GM19467 (cell line): ENCODE data around the gene BCL2L15.

Experiments
- ATAC-seq: cut with Tn5 transposase; IDR thresholded peaks from one replicate; pipeline ENCODE4 v1.9.1; 2021; ENCODE audit warnings: mild to moderate bottlenecking, moderate library complexity; ENCODE audit not compliant: unreplicated experiment

Gene BCL2L15

DNA sequence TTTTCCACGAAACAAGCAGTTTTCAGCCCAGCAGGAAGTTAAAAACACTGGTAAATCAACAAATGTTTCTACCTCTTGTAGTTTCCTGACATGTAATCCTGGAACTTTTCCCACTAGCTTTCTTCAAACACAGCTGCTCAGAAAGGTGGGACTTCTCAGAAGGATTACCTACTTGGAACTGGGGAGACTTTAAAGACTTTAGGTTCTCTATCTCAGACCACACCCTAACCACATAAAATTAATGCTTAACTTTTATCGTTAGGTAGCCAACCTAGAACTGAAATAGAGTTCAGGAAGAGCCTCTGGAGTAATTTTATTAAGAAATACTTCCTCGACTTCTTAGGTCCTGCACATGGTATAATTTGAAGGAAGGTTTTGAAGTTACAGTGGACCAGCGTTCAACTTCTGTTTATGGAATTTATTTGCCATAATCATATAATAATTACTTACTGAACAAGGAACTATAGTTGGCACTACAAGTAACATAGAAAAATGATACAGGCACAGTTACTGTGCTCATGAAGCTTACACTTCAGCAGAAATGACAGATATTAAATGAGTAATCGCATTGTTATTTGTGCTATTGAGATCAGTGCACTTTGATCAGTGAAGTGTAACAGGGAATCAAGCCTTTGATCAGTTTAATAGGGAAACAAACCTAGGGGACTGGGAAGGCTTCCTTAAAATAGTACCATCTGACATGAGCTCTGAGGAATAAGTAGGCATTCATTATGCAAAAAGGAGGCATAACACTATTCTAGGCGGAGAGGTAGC is at the start of gene BCL2L15:
Gene BCL2L15 (minus strand): TSS at position 180 of the 774 bp plus-strand sequence. CDS start 206 bp downstream, outside the sequence.
- ATAC-seq, result no peak

DNA sequence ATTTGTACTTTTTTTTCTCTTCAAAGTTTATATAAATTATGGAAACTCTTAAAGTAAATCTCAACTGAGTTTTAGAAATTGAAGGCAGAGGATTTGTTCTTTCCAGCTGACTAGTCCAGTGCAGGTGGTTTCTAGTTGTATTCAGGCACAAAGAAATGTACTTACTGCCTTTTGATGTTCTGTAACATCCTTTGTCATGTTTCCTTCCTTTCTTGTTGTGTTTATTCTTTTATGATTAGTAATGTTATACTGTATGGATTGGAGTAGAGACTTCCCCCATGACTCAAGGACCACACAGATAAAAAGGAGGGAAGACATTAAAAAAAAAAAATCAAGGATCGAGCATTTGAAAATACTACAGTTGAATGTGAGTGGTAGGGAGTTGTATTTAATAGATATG is 49.8 kb upstream of the BCL2L15 start:
- no peak for ATAC-seq

DNA sequence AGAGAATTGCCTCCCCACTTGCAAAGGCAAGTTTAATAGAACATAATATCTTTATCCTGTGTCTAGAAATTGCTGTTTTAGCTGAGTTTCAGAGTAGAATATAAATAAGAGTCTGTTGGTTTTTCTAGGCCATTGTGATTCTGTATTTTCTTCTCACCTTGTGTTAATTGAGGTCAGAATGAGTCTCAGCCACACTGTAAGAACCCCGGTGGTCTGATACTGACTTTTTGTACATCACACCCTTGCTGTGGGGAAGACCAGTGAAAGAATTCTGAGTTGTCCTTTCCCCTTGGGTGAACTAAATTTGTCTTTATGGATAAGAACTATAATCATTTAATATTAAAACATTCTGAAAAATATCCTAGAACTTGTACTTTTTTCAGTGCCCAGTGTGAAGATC is 48.6 kb upstream of the BCL2L15 start:
- no peak for ATAC-seq

DNA sequence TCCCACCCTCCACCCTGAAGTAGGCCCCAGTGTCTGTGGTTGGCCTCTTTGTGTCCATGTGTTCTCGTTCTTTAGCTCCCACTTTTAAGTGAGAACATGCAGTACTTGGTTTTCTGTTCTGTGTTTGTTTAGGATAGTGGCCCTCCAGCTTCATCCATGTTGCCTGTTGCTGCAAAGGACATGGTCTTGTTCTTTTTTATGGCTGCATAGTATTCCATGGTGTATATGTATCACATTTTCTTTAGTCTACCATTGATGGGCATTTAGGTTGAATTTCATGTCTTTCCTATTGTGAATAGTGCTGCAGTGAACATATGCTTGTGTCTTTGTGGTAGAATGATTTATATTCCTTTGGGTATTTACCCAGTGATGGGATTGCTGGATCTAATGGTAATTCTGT is 47.8 kb upstream of the BCL2L15 start:
- no peak for ATAC-seq

DNA sequence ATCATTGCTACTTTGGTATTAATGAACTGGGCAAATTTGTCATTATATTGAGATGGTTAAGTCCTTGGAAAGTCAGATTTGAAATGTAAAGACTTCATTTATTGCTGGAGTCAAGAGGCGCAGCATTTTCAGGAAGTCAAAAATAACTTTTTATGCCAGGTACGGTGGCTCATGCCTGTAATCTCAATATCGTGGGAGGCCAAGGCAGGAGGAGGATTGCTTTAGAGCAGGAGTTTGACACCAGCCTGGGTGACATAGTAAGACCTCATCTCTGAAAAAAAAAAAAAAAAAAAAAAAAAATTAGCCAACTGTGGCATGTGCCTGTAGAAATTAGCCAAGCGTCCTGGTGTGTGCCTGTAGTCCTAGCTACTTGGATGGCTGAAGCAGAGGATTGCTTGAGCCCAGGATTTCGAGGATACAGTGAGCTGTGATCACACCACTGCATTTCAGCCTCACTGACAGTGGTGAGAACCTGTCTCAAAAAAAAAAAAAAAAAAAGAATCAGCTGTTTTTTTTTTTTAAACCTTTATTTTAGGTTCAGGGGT is 47.2 kb upstream of the BCL2L15 start:
- no peak for ATAC-seq

DNA sequence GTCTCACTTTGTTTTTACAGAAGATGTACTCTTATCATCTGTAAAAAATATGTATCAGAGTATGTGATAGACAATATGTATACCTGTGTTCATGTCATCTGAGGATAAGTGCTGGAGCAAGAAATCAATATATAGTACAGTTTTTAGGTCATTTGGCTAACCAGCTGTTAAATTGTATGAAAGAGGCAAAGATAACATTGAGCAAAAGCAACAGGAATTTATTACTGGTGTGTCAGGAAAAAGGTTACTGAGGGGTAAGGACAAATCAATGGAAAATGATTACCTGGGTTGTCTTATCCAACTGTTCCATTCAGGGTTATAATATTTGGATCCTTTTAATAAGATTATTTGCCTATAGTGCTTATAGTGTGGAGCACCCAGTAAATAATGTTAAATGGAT is 46.6 kb upstream of the BCL2L15 start:
- ATAC-seq, result no peak

DNA sequence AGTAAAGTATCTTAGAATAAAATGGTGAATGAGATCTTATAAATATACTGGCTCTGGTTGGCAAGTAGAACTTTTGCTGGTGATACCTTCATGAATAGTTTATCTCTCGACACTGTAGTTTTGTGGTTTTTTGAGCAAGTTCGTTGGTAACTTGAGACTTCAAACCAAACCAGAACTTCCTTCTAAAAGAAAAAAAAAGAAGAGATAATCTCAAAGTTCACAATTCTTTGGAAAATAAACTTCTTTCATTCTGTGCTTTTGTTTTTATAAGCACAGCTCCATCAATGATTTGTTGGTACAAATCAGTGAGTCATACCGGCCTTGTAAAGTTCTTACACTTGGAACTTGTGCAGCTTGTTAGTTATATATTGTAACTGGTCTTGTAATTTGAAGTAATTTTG is 44.1 kb upstream of the BCL2L15 start:
- no peak for ATAC-seq

DNA sequence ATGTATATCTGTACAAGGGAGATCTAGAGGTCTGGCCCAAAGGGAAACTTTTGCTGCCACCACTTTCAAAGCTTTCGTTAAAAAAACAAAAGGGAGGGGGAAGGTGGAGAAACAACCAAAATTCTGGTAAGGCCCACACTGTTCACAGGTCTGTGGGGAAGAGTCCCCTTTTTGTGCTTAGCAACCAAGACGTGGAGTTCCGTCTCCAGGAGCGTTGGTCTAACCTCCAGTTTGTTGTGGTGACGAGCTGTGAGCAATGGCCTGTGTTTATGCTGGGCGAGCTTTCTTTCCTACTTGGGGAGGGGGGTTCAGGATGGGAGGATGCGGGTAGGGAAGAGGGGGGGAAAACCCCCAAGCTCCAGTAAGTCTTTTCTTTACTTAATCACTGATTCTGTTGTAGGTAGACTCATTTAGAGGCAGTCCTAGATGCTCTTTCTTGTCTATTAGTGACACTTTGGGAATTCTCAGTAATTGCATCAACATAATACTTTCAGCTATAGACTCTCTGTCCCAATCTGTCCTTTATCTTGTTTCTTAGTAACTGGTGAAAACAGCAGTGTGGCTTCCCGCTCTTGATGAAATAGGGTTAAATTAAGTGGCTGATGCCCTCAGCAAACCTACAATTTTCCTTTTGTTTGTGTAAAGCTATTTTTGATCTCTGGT is 43.2 kb upstream of the BCL2L15 start:
- peak; percentile 26 for ATAC-seq

DNA sequence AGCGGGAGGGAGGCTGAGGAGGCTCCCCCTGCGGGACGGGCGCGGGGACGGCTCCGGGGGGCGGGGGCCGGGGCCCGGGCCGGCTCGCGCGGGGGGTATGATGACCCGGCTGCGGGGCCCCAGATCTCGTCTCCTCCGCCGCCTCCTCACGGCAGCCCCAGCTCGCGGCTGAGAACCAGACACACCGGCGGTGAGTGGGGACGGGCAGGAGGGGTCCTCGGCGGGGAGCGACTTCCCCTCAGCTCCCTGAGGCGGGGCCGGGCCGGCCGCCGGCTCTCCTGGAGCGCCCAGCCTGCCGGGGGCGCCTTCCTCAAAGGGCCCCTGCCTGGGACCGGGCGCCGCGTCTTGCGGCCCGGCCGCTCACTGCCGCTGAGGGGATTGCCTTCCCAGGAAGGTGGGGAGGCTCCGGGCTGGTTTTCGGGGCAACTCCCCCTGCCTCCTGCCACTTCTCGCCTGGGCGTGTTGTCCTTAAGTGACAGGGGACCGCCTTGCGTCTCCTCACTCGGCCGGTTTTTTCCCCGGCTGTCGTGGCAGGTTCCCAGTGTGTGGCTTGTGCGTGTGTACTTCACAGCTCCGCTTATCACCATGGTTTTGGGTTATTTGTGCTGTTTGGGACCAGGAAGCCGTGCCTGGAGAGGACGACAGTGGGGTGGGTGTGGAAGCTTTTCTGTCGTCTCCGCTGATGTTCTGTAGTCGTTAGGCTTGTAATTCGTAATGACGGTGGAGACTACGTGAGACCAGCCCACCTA is 42.5 kb upstream of the BCL2L15 start:
- ATAC-seq, result peak; percentile 29

DNA sequence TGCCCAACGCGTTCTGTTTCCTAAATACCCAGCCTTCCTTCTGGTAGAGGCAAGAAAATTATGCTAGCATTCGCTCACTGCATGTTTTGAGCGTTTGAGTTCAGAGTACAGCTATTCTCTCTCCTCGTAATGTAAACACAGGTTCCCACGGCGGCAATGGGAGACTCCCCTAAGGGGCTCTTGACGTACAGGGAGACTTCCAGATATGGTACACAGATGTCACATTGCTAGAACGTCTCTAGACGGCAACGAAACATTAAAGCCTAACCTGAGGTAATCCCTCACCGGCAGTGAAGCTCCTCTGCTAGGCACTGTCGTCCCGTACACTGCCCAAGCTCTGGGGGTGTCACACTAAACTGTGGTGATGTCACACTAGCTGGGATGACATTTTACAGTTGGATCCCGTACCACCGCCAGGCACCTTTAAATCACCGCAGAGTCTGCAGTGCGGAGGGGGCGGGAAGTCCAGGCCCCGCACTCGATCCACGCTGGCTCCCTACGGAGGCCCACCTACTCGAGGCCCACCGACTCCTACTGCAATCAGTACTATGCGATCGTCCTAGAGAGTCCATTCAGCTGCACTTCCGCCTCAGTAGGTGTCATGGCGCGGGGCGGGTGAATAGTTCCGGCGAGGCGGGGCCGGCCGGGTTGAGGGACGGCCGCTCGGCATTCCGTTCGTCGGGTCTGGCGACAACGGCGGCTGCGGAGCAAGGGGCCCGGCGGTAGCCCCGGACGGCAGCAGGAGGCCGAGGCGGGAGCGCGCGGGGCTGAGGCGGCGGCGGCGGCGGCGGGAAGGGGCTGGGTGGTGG is 41.8 kb upstream of the BCL2L15 start, which contains the start of gene HIPK1:
Gene HIPK1 (plus strand): TSS at position 384 of the 809 bp plus-strand sequence.
- peak; percentile 49 for ATAC-seq

DNA sequence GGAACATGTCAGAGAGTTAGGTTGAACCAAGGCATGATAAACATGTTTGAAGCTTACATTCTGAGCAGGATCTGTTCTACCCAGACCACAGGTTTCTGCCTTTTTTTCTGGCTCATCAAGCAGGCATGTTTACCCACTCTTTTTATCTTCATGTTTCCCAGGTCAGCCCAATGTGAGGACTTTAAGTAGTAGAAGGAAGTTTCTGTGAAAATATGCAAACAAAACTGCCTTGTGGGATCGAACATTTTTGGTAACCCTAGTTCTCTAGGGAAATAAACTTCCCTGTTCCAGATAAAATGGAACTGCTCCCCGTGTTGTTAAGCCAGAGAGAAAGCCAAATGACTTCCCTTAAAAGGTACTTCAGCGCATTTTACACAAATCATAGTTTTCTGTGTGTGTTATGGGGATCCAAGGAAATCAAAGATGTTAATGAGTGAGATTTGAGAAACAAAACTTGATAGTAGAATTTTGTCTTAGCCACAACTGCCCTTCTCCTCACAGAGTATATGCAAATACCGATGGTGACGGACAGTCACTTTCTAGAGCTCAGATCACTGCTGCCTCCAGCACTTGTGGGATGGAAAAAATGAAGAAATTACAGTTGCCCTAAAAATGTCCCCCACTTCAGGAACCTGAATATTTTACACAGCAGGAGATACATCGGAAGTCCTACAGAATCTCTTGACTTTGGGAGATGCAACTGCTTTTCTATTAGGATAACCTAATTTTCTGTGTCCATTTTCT is 41.0 kb upstream of the BCL2L15 start:
- ATAC-seq, result no peak

DNA sequence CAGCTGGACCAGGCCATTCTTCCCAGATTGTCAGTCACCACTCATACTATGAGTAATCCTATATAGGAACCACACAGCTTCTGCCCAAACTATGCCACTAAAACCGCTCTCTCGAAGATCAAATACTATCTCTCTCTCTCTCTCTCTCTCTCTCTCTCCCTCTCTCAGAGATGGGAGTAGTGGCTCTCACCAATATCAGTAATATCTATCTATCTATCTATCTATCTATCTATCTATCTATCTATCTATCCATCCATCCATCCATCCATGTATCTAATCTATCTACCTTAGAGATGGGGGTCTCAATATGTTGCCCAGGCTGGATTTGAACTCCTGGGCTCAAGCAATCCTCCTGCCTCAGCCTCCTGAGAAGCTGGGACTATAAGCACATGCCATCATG is 37.1 kb upstream of the BCL2L15 start:
- no peak for ATAC-seq

DNA sequence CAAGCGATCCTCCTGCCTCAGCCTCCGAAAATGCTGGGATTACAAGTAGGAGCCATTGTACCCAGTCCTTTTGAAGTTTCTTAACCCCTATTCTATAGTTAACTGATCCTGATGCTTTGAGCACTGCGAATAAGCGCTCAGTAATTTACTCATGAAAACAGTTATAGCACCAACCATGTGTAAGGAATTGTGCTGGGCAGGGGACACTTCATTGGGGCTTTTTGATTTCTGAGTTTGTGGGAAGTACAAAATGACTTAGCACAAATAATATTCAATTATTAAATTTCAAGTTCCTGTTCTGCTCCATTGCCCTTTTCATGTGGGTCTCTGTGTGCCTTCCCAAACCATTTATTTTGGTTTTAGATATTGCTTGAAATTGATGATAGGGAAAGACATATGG is 35.6 kb upstream of the BCL2L15 start:
- ATAC-seq, result no peak

DNA sequence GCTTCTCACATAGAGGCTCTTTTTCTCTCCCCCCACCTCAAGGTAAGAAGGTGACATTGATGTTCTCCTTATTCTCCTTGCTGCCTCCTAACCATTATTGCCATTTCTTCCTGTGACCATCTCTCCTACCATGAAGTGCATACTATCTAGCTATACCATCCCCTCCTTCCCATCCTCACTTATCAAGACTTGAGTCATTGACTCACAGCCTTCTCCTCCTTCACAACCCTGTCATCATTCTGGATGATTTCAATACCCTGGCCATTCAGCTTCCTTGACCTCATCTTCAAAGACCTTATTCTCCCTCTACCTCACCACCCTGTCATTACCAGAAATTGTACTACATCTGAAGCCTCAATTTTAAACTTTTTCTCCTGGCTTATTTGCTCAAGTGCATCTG is 30.9 kb upstream of the BCL2L15 start:
- no peak for ATAC-seq

DNA sequence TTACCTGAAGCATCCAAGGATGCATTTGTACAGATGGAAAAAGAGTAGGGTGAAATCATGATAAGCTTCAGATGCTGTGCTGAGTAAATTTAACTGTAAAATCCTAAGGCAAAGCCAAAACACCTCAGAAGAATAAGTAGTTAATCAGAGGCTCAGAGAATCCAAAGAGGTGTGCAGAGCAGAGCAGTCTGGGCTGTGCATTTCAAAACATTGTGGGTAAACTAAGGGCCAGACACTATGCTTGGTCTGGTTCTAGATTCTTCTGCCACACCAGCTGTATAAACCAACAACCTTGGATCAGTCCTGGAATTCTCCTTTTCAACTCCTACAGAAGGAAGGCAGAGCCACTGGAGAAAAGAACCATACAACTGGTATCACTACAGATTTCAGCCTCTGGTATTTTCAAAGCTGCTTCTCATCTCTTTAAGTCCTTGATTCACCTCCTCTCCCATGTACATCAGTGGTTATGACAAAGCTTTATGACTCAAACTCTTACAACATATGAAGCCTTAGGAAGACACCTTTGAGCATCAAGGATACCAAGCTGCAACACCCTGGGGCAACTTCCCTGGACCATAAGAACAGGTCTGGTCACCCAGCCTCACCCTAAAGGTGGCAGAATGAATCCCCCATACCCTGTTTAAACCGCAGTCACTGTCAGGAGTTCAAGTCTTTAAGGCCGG is 30.2 kb upstream of the BCL2L15 start:
- ATAC-seq, result no peak

DNA sequence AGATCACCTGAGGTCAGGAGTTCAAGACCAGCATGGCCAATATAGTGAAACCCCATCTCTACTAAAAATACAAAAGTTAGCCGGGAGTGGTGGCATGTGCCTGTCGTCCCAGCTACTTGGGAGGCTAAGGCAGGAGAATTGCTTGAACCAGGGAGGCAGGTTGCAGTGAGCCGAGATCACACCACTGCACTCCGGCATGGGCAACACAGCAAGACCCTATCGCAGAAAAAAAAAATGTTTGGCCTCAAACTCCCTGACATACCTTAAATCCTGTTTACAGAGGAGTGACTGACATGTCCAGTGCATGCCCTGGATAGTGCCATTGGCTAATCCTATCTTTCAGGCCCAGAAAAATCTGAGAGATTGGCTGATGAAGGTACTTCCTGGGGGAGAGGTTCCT is 29.6 kb upstream of the BCL2L15 start:
- no peak for ATAC-seq

DNA sequence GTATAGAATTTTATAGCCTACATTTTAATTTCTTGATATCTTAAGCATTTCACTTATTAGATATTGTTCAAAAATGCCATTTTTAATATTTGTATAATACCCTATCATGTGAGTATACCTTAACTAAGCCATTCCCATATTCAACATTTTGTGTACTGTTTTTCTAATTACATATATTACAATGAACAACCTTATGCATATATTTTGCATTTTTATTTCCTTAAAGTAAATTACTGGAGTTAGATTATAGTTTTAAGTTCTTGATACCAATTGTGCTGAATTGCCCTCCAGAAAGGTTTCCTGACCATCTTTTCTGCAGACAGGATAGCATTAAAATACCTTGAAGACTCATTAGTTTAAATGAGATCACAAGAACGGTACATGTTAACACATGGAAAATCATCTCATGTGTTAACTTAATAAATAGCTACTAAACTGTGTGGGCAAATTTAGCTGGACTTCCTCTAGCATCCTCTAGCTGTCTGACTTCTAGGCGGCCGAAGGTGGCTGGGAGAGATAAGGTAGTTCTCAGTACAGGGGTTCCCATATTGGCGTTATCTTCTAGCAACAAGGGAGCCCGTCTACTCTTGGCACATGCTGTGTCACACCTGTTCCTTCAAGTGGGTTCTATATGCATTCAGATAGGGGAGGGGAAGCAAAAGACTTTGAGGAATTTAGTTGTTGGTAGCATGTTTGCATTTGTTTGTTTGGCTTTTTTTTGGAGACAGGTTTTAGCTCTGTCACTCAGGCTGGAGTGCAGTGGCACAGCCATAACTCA is 26.7 kb upstream of the BCL2L15 start:
- ATAC-seq, result no peak

DNA sequence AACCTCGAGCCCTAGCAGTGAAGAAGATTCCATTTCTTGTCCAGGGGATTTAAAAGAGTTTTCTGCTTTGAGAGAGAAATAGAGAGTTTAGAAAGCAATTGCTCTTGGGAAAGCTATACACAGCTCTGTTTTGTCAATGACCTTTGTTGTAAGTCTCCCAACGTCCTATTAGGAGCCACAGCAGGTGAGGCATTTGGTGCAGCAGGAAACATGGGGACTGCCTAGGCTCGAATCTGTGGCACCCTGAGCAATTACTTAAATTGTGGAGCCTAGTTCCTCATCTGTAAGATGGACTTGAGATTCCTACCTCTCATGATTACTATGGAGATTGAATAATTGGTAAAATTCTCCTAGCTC is 25.9 kb upstream of the BCL2L15 start:
- ATAC-seq, result no peak
